Kasumi-1 (cell line): Measurements from ENCODE around the gene CEP41.
"Not testable (repeated sequence)": the region's sequence is repeated elsewhere in the genome, so short reads cannot be mapped to it uniquely, and the experiment has no call there.

ENCODE experiments used
- DNase-seq, 2 experiments: peaks; one replicate each; lab custom pipeline; 2025; lab: John Stamatoyannopoulos, UW

The CEP41 gene

GRCh38 chr7:130461272-130461671 lies 20.5 kb upstream of the CEP41 start:
- no peak for DNase-seq

GRCh38 chr7:130458257-130458656 lies 17.4 kb upstream of the CEP41 start:
- peak; percentile 32 to 37 for DNase-seq

GRCh38 chr7:130454959-130455358 lies 14.1 kb upstream of the CEP41 start:
- DNase-seq, result no peak

- DNase-seq, result no peak
Observed at GRCh38 chr7:130452951-130453350, 12.1 kb upstream of the CEP41 start.

- not testable (repeated sequence) for DNase-seq
Observed at GRCh38 chr7:130451344-130451743, 10.5 kb upstream of the CEP41 start.

GRCh38 chr7:130446259-130446658 lies 5.4 kb upstream of the CEP41 start:
- DNase-seq, result no peak

GRCh38 chr7:130444751-130445407 lies 4.1 kb upstream of the CEP41 start:
- DNase-seq, result no peak

GRCh38 chr7:130444234-130444633 lies 3.4 kb upstream of the CEP41 start:
- DNase-seq, result no peak

- DNase-seq, result no peak
Observed at GRCh38 chr7:130442601-130443000, 1.8 kb upstream of the CEP41 start.

GRCh38 chr7:130441408-130441869 lies 623 bp upstream of the CEP41 start:
- no peak for DNase-seq

- DNase-seq, result no peak
Observed at GRCh38 chr7:130436253-130436652, 4.6 kb downstream of the CEP41 start.

GRCh38 chr7:130435311-130435854 lies 5.4 kb downstream of the CEP41 start:
- DNase-seq, result no peak

- DNase-seq, result peak; percentile 26 to 27
Observed at GRCh38 chr7:130433301-130433700, 7.5 kb downstream of the CEP41 start.

- no peak for DNase-seq
Observed at GRCh38 chr7:130432886-130433285, 7.9 kb downstream of the CEP41 start.

- no peak for DNase-seq
Observed at GRCh38 chr7:130430841-130431666, 9.8 kb downstream of the CEP41 start.

- DNase-seq, result no peak
Observed at GRCh38 chr7:130430115-130430514, 10.7 kb downstream of the CEP41 start.

- no peak for DNase-seq
Observed at GRCh38 chr7:130429019-130429418, 11.8 kb downstream of the CEP41 start.

GRCh38 chr7:130426564-130426963 lies 14.3 kb downstream of the CEP41 start:
- peak; percentile 76 to 84 for DNase-seq

- no peak for DNase-seq
Observed at GRCh38 chr7:130425796-130426195, 15.0 kb downstream of the CEP41 start.

- no peak for DNase-seq
Observed at GRCh38 chr7:130423501-130424037, 17.2 kb downstream of the CEP41 start.

GRCh38 chr7:130421684-130422083 lies 19.1 kb downstream of the CEP41 start:
- DNase-seq, result peak; percentile 12 to 31

- DNase-seq, result no peak
Observed at GRCh38 chr7:130420943-130421578, 19.8 kb downstream of the CEP41 start.
